NT2/D1 (cell line): Measurements from ENCODE around the gene CTPS1.

Experiments used
- YY1 ChIP-seq: IDR thresholded peaks from 2 replicates; pipeline ENCODE4 v1.6.1; 2011; ENCODE audit not compliant: insufficient read length, insufficient read depth
- ZNF274 ChIP-seq: IDR thresholded peaks from 2 replicates; pipeline ENCODE4 v1.6.1; 2011; ENCODE audit warnings: mild to moderate bottlenecking, low read depth, low read length

- TF ChIP-seq YY1 (no peak), ZNF274 (no peak)
Measured at GRCh38 chr1:41024953-41025352, 45.5 kb downstream of the CTPS1 start.
